Jurkat, Clone E6-1 (cell line): ENCODE results near the gene GRPEL1.

Experiments used
- DNase-seq: peaks from one replicate; pipeline ENCODE4 v3.0.0-alpha.2; 2011; ENCODE audit warnings: low read depth, low spot score
- H3K4me3 ChIP-seq: 2 replicates; pipeline ENCODE4 v1.5.1; 2011; ENCODE audit warnings: mild to moderate bottlenecking, low read length, control low read depth, moderate library complexity

Gene GRPEL1

DNA sequence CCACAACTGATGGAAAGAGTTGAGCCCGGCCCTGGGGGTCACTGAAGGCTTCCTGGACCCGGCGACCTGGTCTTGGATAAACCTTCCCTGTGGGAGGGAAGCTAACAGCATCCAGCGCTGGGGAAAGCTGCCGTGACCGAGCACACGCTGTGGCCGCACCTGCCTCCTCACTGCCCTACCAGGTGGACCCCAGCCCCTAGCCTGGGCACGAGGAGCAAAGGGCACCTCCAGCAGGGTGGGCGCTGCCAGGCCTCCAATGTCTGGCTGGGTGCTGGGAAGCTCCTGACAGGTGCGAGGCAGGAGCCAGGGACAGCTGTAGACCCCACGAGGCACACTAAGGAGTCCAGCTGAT, 16.7 kb downstream of the GRPEL1 start:
- no peak for DNase-seq
- no peak overlapping the region for H3K4me3 ChIP-seq

DNA sequence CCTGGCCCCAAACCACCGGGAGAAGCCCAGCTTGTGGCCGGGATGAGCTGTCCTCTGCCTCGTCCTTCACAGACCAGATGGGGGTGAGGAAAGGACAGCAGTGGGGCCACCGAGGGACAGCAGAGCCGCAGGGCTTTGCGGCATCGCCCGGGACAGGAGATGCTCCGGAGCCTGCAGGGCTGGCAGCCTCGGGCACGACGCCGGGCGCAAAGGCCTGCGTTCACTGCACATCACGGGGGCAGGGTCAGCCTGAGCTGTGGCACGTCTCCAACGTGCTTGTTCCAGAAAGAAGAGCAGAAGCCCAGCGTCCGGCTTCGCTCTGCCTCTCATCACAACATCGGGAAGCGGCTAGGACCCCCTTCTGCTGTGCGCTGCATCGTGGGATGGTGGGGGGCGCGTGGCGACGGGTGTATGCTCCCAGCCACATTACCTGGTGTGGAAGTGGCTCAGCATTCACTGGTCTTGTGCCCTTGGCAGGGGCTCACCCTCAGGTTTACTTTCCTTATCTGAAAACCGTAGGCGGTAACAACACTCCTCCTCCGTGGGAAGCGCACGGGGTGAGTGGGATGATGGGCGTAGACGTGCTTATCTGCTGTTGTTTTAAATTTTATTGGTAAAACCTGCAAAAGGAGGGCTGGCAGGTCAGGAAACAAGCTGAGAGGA, 17.3 kb downstream of the GRPEL1 start:
- no peak overlapping the region for H3K4me3 ChIP-seq
- no peak for DNase-seq

DNA sequence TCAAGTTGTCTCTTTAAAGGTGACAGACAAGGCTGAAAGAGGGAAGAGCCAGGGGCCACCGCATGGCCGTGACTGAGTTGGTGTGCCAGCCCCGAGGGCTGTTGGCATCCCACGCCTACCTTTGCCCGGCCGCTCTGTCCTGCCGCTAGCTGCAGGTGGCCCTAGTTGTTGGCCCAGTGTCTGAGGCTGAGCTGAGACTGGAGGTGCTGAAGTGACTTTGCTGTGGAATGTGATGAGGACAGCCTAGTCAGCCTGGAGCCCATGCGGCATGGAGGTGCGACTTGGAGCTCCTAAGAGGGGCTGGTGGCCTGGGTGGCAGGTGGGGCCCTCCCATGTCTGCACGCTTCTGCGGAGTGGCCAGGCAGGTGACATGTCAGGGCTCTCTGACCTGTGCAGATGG, 18.1 kb downstream of the GRPEL1 start:
- H3K4me3 ChIP-seq: no peak overlapping the region
- DNase-seq: no peak

DNA sequence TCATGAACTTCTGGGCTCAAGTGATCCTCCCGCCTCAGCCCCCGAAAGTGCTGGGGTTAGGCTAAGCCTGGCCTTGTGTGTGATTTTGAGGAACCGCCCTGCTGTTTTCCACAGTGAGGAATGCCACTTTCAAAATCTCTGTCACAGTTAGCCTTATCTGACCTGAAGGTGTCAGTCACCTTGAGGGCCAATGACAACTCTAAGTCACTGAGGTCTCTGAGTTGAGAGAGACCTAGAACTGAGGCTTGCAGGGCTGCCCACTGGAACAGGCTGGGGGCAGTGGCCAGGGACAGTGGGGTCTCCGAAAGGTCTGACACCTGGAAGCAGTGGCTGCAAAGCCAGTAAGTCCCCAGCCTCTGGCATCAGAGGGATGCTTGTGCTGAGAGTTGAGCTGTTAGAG, 18.6 kb downstream of the GRPEL1 start:
- H3K4me3 ChIP-seq: no peak overlapping the region
- no peak for DNase-seq

DNA sequence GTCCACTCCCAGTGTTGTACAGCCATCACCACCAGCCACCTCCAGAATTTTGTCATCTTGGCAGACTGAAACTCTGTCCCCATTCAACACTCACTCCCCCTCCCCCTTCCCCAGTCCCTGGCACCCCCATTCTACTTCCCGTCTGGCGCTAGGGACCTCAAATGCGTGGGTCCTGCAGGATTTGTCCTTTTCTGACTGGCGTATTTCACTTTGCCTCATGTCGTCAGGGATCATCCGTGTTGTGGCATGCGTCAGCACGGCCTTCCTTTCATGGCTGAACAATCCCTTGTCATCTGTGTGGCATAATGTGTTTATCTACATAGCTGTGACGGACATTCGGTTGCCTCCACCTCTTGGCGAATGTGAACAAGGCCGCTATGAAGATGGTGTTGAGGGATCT, 19.2 kb downstream of the GRPEL1 start:
- DNase-seq: no peak
- no peak overlapping the region for H3K4me3 ChIP-seq

- DNase-seq: no peak
- no peak overlapping the region for H3K4me3 ChIP-seq
Measured at GRCh38 chr4:7046971-7047370, 20.9 kb downstream of the GRPEL1 start.

- peak; percentile 59 for DNase-seq
- no peak overlapping the region for H3K4me3 ChIP-seq
Measured at GRCh38 chr4:7045961-7046921, 21.6 kb downstream of the GRPEL1 start.

DNA sequence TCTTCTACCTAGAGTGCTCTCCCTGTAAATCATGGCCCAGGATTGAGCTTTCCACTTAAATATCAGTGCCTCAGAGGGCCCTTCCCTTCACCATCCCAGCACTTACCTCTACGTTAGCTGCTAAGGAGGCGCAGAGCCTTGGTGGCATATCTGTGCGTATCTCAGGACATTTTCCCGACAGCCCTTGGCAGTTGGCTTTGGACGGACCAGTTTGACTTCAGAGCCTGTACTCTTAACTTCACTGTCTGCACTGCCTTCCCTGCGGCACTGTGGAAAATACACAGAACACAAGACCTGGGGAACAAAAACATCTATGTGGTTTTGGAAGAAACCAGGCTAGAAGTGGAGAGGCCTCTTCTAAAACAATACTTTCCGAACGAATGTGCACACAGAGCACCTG, 22.3 kb downstream of the GRPEL1 start:
- H3K4me3 ChIP-seq: no peak overlapping the region
- DNase-seq: no peak

DNA sequence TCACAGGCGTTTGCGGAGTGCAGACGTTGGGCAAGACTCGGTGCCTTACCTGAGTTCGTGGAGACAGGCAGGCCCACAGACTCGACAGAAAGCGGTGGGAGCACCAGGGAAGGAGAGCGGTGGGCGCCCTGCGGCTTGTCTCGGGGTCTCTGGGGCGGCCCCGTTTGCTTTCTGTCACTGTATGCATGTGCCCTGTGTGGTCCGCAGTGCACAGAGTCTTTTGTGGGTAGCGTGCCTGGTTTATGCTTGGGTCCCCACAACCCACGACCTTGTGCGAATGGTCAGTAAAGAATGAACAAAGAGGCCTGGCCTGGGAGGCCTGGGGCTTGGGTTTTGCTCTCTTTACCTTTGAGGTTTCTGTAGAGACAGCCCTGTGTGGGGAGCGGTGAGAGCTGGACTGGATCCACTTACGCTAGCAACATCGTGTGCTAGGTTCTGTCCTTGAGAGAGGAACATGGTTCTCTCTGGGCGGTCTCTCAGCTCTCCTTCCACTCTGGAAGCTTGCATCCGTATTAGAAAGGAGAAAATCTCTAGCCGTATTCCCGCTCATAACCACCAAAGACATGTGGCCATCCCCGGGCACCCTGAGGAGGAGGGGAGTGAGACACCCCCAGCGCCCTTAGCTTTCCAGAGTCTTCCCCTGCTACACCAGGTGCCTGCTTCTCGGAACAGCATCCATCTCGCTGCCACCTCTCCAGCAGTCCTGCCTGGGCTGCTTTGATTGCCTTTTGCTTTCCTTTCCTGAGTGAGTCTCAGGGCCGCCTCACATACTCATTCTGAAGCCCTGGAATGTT, 23.5 kb downstream of the GRPEL1 start:
- H3K4me3 ChIP-seq: peak overlapping the region; percentile 76
- DNase-seq: no peak

- DNase-seq: no peak
- H3K4me3 ChIP-seq: peak within 1 kb of the TSS; percentile 76
Measured at GRCh38 chr4:7043284-7044136, 24.4 kb downstream of the GRPEL1 start, which contains the start of gene TADA2B. TADA2B (plus strand) TSS chr4:7043372; CDS start chr4:7043580, 208 bp downstream.

GRCh38 chr4:7042503-7043283, 25.2 kb downstream of the GRPEL1 start:
- peak; percentile 81 for DNase-seq
- H3K4me3 ChIP-seq: peak overlapping the region; percentile 63

DNA sequence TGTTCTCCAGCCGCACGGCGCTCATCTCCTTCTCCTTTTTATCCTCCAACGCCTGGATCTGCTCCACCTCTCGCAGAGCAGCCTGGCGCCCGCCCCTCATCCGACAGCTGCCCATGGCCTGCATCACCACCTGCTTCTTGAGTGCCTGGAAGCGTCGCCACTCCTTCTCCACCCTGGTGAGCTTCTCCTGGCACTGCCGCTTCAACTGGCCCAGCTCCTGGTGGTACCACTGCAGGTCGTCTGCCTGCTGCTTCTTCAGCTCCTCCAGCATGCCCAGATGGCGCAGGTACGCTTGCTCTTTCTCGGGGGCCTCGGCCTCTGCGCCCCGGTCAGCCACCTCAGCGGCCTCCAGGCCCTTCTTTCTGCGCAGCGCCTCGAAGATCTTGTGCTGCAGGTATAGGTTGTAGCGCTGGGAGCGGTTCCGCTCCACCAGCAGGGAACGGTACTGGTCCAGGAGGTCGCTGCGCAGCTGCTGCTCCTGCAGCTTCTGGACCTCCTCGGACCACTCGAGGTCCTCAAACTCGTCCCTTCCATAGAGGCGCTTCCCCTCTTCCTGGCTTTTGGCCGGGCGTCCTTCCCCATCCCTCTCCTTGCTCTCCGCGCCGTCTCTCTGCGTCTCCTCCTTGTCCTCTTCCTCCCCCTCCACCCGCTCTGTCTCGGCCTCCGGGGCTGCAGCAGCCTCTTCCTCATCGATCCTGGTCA, 25.9 kb downstream of the GRPEL1 start:
- DNase-seq: no peak
- peak overlapping the region; percentile 63 for H3K4me3 ChIP-seq

DNA sequence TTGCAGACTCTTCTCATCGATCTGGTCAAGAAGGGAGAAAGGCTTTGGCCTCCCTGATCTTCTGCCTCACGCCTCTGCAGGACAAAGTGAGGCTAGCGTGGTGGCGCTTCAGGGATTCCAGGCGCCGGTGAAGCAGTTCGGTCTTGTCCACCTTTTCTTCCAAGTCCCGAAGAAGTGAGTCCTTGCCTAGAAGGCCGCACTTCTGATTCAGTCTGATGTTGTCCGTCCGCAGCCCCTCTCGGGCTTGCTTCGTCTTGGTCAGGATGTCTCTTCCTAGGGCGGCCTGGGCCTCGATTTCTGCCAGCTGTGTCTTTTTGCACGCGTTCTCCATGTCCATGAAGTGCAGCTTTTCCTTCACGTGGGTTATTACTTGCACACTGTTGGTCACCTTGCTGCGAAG, 26.6 kb downstream of the GRPEL1 start:
- DNase-seq: no peak
- no peak overlapping the region for H3K4me3 ChIP-seq

DNA sequence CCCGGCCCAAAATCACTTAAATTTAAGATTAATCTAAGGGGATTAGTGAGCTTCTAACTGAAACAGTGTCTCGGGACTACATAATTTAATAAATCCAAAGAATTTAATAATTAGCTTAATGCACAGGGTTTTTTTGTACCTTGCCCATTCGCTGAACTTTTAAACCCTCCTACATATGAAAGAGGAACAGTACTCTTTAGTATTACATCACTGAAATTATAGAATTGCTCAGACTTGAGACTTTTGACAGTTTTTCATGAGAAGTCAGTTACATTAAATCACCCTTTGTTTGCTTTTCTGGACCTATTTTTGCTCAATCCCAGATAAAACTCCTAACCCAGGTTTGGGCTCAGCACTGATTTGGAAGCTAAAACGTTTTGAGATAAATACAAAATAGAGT, 27.1 kb downstream of the GRPEL1 start:
- DNase-seq: no peak
- H3K4me3 ChIP-seq: no peak overlapping the region

GRCh38 chr4:7037425-7037824, 30.4 kb downstream of the GRPEL1 start:
- DNase-seq: no peak
- H3K4me3 ChIP-seq: no peak overlapping the region

GRCh38 chr4:7034262-7035081, 33.4 kb downstream of the GRPEL1 start:
- H3K4me3 ChIP-seq: no peak overlapping the region
- no peak for DNase-seq

DNA sequence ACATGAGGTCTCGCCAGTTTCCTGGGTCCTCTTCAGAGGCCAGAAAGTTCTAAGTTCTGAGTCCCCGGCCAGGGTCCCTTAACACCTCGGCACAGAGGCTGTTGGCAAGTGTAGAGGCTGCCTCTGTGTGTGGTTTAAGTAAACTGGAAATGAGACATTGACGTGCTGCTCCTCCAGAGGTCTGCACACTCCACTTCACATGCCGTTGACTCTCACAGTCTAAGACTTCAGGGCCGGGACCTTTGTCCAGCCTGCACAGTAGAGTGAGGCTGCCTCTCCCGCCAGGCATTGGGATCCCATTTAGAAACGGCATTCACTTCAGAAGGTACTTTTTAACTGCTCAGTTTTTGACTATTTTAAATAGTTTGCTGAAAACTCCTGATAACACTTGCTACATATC, 35.3 kb downstream of the GRPEL1 start:
- H3K4me3 ChIP-seq: no peak overlapping the region
- DNase-seq: no peak
